CD4-positive, alpha-beta memory T cell (primary cell): ENCODE results near the gene BAIAP2L1. TPM values are rescaled to one million over a fixed set of nuclear protein-coding genes. Genes with fewer than 3 reads are reported as not detected.

Experiments used
- CTCF ChIA-PET: fragments of 350-600 bp; sonication (Branson Sonifier 250); formaldehyde crosslinking; loops from one replicate; lab custom pipeline; 2021; ENCODE audit warnings: inconsistent platforms; ENCODE audit not compliant: partially characterized antibody; lab: Charles Lee
- POLR2A ChIA-PET: fragments of 350-600 bp; sonication (Branson Sonifier 250); formaldehyde crosslinking; loops from one replicate; lab custom pipeline; 2021; ENCODE audit not compliant: partially characterized antibody; lab: Charles Lee
- DNase-seq, 5 donors: peaks; one replicate each; pipeline versions ENCODE4 v3.0.0 to v3.0.0-alpha.2; 2020 to 2022; ENCODE audit warnings: mixed read lengths in 1 of 5
- H3K27ac ChIP-seq: one replicate; pipeline ENCODE4 v1.7.0; 2013; ENCODE audit warnings: low read depth, low read length
- H3K27me3 ChIP-seq: 2 replicates; pipeline ENCODE4 v1.7.0; 2013; ENCODE audit warnings: mild to moderate bottlenecking, low read length, moderate library complexity; ENCODE audit not compliant: insufficient read depth
- H3K36me3 ChIP-seq: 2 replicates; pipeline ENCODE4 v1.7.0; 2013; ENCODE audit warnings: mild to moderate bottlenecking, low read length, moderate library complexity; ENCODE audit not compliant: insufficient read depth
- H3K4me1 ChIP-seq: 2 replicates; pipeline ENCODE4 v1.7.0; 2013; ENCODE audit warnings: mild to moderate bottlenecking, low read length, moderate library complexity; ENCODE audit not compliant: insufficient read depth
- H3K4me3 ChIP-seq, 2 donors: one replicate each; pipeline ENCODE4 v1.7.0; 2013; ENCODE audit warnings: low read length in 2 of 2, mild to moderate bottlenecking in 1 of 2
- H3K9me3 ChIP-seq, 2 donors: one replicate each; pipeline ENCODE4 v1.7.0; 2013; ENCODE audit warnings: low read length in 2 of 2, control low read depth in 1 of 2; ENCODE audit not compliant: control insufficient read depth in 1 of 2
- H3K27ac Mint-ChIP-seq, 7 donors: one replicate each; pipeline ENCODE4 v1.8.0; 2020 to 2021; ENCODE audit warnings: mixed read lengths in 7 of 7, mild to moderate bottlenecking in 6 of 7, inconsistent platforms in 3 of 7, moderate library complexity in 3 of 7
- H3K27me3 Mint-ChIP-seq, 2 donors: one replicate each; pipeline ENCODE4 v1.8.0; 2020 to 2021; ENCODE audit warnings: mixed read lengths in 2 of 2
- H3K36me3 Mint-ChIP-seq, 2 donors: one replicate each; pipeline ENCODE4 v1.8.0; 2020 to 2021; ENCODE audit warnings: mixed read lengths in 2 of 2, inconsistent platforms in 1 of 2, mild to moderate bottlenecking in 1 of 2
- H3K4me1 Mint-ChIP-seq, 4 donors: one replicate each; pipeline ENCODE4 v1.8.0; 2020 to 2021; ENCODE audit warnings: mixed read lengths in 4 of 4, mild to moderate bottlenecking in 1 of 4
- H3K4me3 Mint-ChIP-seq, 8 donors: one replicate each; pipeline ENCODE4 v1.8.0; 2020 to 2021; ENCODE audit warnings: mixed read lengths in 8 of 8, mild to moderate bottlenecking in 7 of 8, moderate library complexity in 6 of 8, inconsistent platforms in 3 of 8
- H3K9me3 Mint-ChIP-seq, 8 donors: one replicate each; pipeline ENCODE4 v1.8.0; 2020 to 2021; ENCODE audit warnings: mixed read lengths in 8 of 8, mild to moderate bottlenecking in 5 of 8, inconsistent platforms in 3 of 8, moderate library complexity in 1 of 8
- intact Hi-C: fragments of 100-400 bp; cut with micrococcal nuclease; formaldehyde crosslinking; loops from one replicate; pipeline ENCODE4 v1.15.1; 2023
- polyA plus RNA-seq, 2 donors: library from polyadenylated mRNA; unstranded; fragments of 300-500 nt; fragmentation: Illumina TruSeq; gene quantifications; one replicate each; pipeline ENCODE4 v1.2.3, GENCODE V29; 2021
- total RNA-seq, 2 experiments: library from RNA; stranded (reverse); gene quantifications; one replicate each; pipeline ENCODE4 v1.2.3, GENCODE V29; 2021

Gene BAIAP2L1
- total and polyA plus RNA-seq, 4 experiments from 2014 or later, result 0.32 to 0.42 (median 0.37) TPM

DNA sequence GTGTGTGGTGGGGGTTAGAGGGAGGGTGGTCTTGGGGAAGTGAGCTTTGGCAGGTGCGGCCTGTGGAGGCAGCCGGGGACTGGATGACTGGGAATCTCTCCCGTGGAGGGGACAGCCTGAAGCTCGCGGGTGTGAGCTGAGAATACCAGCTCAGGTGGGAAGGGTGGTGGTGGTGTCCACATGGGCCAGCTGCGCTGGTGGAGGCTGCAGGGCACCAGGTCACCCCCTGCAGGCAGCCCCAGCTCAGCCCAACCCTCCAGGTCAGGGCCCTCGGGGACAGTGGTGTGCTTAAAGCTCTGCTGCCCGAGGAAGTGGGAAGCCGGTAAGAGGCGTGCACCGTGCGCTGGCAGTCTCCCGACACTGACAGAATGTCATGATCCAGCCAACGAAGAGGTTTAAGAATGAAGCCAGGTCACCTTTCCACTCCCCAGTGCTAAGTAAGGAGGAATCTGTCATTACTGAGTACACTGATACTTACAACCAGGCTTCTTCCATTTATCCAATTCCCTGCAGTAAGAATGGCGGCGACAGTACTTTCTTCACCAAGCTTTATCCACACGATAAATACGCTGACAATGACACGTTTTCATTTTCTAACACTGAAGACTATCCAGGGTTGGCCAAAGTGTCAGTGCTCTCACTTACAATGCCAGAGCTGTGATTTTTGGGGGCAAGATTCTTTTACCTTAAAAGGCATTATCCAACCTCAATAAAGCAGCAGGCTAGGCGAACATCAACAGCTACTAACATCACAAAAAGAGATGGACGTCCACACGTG, 99.0 kb downstream of the BAIAP2L1 start:
- CTCF ChIA-PET, result no interaction called here

DNA sequence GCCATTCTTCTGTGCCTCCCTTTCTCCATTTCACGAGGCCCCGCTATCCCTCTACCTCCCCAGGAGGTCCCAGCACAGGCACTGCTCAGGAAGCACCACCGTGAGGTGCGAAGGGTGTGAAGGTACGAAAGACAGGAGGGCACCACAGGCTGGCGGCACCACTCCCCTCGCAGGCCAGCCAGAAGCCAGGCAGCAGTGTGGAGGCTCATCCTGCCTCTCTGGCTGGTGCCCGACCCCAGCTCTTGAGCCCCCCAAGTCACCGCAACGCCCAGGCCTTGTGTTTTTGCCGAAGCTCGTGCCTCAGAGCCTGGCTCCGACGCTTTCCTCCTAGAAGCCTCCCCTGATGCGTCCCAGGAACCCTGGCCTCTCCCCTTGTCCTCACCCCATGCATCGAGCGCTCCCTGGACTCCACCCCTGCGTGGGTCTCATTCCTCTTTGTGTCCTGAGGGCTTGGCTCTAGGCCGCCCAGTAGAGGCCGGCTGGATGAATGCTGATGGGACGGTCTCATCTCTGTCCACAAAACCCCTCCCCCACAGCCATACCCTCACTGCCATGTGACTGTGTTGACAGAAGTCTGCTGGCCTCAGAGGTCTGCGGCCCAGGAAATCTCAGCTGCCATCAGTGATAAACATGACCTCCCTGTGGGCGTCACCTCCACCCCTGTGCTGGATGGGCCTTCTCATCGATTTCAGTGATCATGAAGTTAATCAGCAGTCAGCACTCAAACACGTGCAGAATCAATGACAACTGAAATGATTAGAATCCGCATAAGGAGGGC, 100.1 kb downstream of the BAIAP2L1 start:
- POLR2A ChIA-PET, result no interaction called here
- no peaks in the 10 kb centered on the region for H3K9me3 ChIP-seq
- H3K36me3 ChIP-seq, result no peaks in the 10 kb centered on the region
- no peak overlapping the region for H3K27ac ChIP-seq
- Mint-ChIP-seq H3K4me1 (no peaks in the 10 kb centered on the region), H3K9me3 (no peaks in the 10 kb centered on the region), H3K27me3 (no peaks in the 10 kb centered on the region), H3K36me3 (peaks cover 0 to 2% of the 10 kb centered on the region in 2 donors), H3K27ac (no peak overlapping the region), H3K4me3 (no peak overlapping the region)
- intact Hi-C loops, result no loop called here
- DNase-seq, result peak in 1 of 5 donors; percentile 1
- CTCF ChIA-PET, result no interaction called here
- no peaks in the 10 kb centered on the region for H3K4me1 ChIP-seq
- no peak overlapping the region for H3K4me3 ChIP-seq
- H3K27me3 ChIP-seq, result no peaks in the 10 kb centered on the region

More for the DNA sequence above, 99.0 kb downstream of the BAIAP2L1 start:
- POLR2A ChIA-PET, result no interaction called here
- Histone ChIP-seq H3K27ac (no peak overlapping the region), H3K4me1 (no peaks in the 10 kb centered on the region), H3K27me3 (no peaks in the 10 kb centered on the region), H3K9me3 (no peaks in the 10 kb centered on the region), H3K4me3 (no peak overlapping the region), H3K36me3 (no peaks in the 10 kb centered on the region)
- Mint-ChIP-seq H3K4me3 (no peak overlapping the region), H3K27me3 (no peaks in the 10 kb centered on the region), H3K9me3 (no peaks in the 10 kb centered on the region), H3K4me1 (no peaks in the 10 kb centered on the region), H3K36me3 (peaks cover 0 to 4% of the 10 kb centered on the region in 2 donors), H3K27ac (no peak overlapping the region)
- DNase-seq, result no peak
- intact Hi-C loops, result no loop called here

DNA sequence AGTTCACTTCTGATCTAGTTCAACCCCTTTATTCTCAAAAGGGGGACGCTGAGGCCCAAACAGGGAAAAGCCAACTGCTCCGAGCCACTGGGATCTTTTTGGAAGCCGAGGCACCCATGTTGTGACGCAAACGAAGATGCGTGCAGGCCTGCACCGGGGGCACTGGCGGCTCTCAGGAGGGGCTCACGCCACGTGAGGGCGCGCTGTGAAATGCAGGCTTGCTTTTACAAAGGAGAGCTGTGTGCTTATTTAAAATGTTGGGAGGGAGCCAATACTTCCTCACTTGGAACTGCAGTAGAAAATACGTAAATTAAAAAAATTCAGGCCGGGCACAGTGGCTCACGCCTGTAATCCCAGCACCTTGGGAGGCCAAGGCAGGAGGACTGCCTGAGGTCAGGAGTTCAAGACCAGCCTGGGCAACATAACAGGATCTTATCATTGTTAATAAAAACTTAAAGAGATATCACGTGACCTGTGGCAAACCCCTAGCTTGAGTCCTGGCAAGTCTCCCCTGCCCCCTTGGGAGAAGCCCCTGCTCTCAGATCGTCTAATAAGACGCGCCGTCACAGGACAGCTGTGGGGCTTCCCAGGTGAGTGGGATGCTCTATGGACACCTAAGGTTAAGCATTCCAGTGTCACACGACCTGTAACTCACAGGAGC, 103.1 kb downstream of the BAIAP2L1 start:
- POLR2A ChIA-PET, result no interaction called here
- Histone ChIP-seq H3K36me3 (no peaks in the 10 kb centered on the region), H3K27me3 (no peaks in the 10 kb centered on the region), H3K4me3 (no peak overlapping the region), H3K4me1 (no peaks in the 10 kb centered on the region), H3K27ac (no peak overlapping the region), H3K9me3 (no peaks in the 10 kb centered on the region)
- CTCF ChIA-PET, result no interaction called here
- Mint-ChIP-seq H3K9me3 (no peaks in the 10 kb centered on the region), H3K4me1 (no peaks in the 10 kb centered on the region), H3K36me3 (no peaks in the 10 kb centered on the region), H3K27me3 (no peaks in the 10 kb centered on the region), H3K4me3 (no peak overlapping the region), H3K27ac (peak overlapping the region in 1 of 7 donors; percentile 6)
- intact Hi-C loops, result no loop called here
- DNase-seq, result no peak

DNA sequence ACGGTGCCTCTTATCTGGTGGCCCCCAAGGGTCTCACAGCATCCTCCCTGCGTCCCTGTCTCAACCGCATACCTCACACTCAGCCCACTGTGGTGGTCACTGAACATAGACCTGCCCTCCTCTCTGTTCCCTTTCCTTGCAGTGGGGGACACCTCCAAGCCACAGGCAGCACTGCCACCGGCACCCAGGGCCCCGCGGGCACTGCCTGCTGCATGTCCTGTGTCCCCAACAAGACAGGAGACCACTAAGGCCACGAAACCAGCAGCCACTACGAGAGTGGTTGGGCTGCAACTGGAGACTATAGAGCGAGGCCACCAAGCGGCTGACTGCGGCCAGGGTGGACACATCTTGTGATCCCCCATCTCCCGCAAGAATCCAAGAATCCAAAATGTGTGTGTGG, 104.1 kb downstream of the BAIAP2L1 start:
- H3K9me3 Mint-ChIP-seq, result no peaks in the 10 kb centered on the region
- H3K9me3 ChIP-seq, result no peaks in the 10 kb centered on the region
- no peak overlapping the region for H3K4me3 Mint-ChIP-seq
- H3K36me3 ChIP-seq, result peaks cover 8% of the 10 kb centered on the region
- intact Hi-C loops, result no loop called here
- H3K27me3 ChIP-seq, result no peaks in the 10 kb centered on the region
- H3K4me1 Mint-ChIP-seq, result no peaks in the 10 kb centered on the region
- no peak overlapping the region for H3K27ac ChIP-seq
- no peaks in the 10 kb centered on the region for H3K4me1 ChIP-seq
- H3K27ac Mint-ChIP-seq, result no peak overlapping the region
- ChIA-PET POLR2A (no interaction called here), CTCF (no interaction called here)
- peaks cover 8 to 9% of the 10 kb centered on the region in 2 donors for H3K36me3 Mint-ChIP-seq
- no peaks in the 10 kb centered on the region for H3K27me3 Mint-ChIP-seq
- DNase-seq, result no peak
- no peak overlapping the region for H3K4me3 ChIP-seq

DNA sequence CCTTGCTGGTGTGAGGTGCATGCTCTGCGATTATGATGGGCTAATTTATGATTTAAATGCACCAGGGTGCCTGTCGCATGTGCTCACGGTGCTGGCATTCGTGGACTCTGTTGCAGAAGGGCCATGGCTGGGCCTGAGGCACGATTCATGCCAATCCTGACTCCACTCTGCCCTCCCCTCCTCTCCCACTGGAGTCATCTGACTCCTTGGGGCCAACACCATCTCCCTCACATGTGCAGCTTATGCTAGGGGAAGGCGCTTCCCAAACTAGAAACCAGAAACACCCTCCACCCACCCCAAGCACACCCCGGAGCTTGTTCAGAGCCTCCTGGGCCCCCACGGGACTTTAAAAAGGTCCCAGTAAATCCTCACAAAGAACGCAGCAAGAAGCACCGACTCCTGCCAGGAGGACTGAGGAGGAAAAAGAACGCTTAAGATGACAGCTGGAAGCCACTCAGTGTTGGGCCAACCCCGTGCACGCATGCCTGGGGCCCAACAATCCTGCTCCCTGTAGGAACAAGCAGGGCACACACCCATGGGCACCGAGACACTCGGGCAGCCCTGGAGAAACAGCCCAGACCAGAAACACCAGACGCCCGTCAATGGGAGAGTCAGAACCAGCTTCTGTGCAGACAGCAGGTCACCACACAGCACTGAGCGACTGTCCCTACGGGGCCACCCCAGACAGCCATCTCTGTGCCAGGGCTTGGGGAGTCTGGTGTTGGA, 105.3 kb downstream of the BAIAP2L1 start:
- CTCF ChIA-PET, result no interaction called here
- Mint-ChIP-seq H3K27me3 (no peaks in the 10 kb centered on the region), H3K4me3 (no peak overlapping the region), H3K36me3 (peaks cover 10% of the 10 kb centered on the region in 2 donors), H3K9me3 (no peaks in the 10 kb centered on the region), H3K4me1 (no peaks in the 10 kb centered on the region), H3K27ac (no peak overlapping the region)
- Histone ChIP-seq H3K36me3 (peaks cover 14% of the 10 kb centered on the region), H3K27ac (no peak overlapping the region), H3K4me1 (no peaks in the 10 kb centered on the region), H3K4me3 (no peak overlapping the region), H3K9me3 (no peaks in the 10 kb centered on the region), H3K27me3 (no peaks in the 10 kb centered on the region)
- POLR2A ChIA-PET, result no interaction called here
- intact Hi-C loops, result no loop called here
- DNase-seq, result no peak

DNA sequence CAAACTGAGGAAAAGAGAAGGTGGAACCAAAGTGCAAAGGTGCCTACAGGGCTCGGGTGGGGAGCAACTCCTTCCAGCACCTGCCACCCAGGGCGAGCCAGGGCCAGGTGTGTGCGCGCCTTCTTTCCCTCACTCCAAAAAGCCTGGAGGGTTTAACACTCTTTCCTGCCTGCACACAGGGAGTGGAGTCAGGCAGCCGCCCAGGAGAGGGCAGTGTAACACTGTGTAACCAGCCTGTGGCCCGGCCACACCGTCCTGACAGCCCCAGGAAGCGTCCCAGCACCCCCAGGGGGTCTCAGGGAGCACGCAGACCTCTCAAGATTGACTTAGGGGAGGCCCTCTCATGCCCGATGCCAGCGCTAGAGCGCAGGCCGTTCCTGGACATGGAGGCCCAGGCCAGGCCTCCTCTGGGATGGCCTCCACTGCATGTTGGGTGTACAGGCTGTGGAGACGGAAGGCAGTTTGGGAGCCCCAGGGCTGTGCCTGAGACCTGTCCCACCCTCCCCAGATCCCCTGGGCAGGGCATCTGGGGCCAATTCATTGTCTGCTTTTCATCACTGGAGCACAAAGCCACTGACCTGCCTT, 106.0 kb downstream of the BAIAP2L1 start:
- H3K4me1 ChIP-seq, result no peaks in the 10 kb centered on the region
- H3K36me3 ChIP-seq, result peaks cover 14% of the 10 kb centered on the region
- no peak overlapping the region for H3K27ac ChIP-seq
- Mint-ChIP-seq H3K4me3 (no peak overlapping the region), H3K4me1 (peaks cover 0 to under 1% (median 0%) of the 10 kb centered on the region in 4 donors), H3K27ac (no peak overlapping the region), H3K27me3 (no peaks in the 10 kb centered on the region), H3K9me3 (no peaks in the 10 kb centered on the region), H3K36me3 (peaks cover 10% of the 10 kb centered on the region in 2 donors)
- no peak overlapping the region for H3K4me3 ChIP-seq
- intact Hi-C loops, result no loop called here
- no peaks in the 10 kb centered on the region for H3K27me3 ChIP-seq
- no peak for DNase-seq
- ChIA-PET POLR2A (no interaction called here), CTCF (interaction anchor here (1.1 kb wide), 1 partner anchor 127 kb away, joined by 3 read pairs; no protein-coding TSS in a partner anchor)
- no peaks in the 10 kb centered on the region for H3K9me3 ChIP-seq
